Astrocyte (in vitro differentiated cells and primary cell): Measurements from ENCODE around the gene USP6NL.

Experiments
- EZH2 ChIP-seq: IDR thresholded peaks from 2 replicates; pipeline ENCODE4 v1.6.1; 2012; ENCODE audit warnings: mild to moderate bottlenecking, low read length, inconsistent platforms; ENCODE audit not compliant: insufficient read depth
- TF ChIP-seq, protein P1 (sequence below): IDR thresholded peaks from 2 replicates; pipeline ENCODE4 v1.5.1; 2011; ENCODE audit warnings: low read depth, mild to moderate bottlenecking, inconsistent platforms, low read length, moderate library complexity; ENCODE audit not compliant: insufficient read depth

DNA sequence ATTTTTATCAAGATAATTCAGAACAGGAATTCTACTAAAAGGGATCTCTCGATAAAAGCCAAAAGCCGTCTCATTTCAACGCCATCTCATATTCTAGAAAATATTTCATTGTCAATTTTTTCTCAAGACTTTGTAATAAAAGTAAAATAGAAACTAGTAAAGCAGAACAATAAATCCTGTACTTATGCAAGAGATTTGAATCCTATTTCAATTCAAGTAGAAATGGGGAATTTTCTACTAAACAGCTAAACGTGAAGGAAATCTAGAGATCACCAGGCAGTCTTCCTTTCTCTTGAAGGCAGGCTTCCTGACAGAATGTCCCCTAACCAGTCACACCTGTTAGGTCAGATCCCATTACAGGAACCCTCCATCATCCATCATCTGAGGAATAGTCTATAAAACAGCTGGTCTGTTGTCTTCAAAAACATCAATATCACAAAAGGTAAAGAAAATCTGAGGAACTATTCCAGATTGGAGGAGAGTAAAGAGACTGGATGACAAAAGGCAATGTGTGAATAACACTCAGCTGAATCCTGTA is 23.7 kb downstream of the USP6NL start:
- TF ChIP-seq, protein P1, sequence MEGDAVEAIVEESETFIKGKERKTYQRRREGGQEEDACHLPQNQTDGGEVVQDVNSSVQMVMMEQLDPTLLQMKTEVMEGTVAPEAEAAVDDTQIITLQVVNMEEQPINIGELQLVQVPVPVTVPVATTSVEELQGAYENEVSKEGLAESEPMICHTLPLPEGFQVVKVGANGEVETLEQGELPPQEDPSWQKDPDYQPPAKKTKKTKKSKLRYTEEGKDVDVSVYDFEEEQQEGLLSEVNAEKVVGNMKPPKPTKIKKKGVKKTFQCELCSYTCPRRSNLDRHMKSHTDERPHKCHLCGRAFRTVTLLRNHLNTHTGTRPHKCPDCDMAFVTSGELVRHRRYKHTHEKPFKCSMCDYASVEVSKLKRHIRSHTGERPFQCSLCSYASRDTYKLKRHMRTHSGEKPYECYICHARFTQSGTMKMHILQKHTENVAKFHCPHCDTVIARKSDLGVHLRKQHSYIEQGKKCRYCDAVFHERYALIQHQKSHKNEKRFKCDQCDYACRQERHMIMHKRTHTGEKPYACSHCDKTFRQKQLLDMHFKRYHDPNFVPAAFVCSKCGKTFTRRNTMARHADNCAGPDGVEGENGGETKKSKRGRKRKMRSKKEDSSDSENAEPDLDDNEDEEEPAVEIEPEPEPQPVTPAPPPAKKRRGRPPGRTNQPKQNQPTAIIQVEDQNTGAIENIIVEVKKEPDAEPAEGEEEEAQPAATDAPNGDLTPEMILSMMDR = no peak
- no peak for TF ChIP-seq EZH2
